Hindlimb muscle (tissue), 1 donor: Measurements from ENCODE around the gene LIN7B. TPM values are rescaled to one million over a fixed set of nuclear protein-coding genes. Genes with fewer than 3 reads are reported as not detected.

Source experiments
- DNase-seq: peaks from one replicate; pipeline ENCODE4 v3.0.0-alpha.2; 2013
- polyA plus RNA-seq: library from polyadenylated mRNA; unstranded; fragments of 120-200 nt; gene quantifications from one replicate; pipeline ENCODE4 v1.2.1, GENCODE V29; 2013; ENCODE audit not compliant: insufficient read length

LIN7B gene
- polyA plus RNA-seq, 1 donor = 13.4 TPM

DNA sequence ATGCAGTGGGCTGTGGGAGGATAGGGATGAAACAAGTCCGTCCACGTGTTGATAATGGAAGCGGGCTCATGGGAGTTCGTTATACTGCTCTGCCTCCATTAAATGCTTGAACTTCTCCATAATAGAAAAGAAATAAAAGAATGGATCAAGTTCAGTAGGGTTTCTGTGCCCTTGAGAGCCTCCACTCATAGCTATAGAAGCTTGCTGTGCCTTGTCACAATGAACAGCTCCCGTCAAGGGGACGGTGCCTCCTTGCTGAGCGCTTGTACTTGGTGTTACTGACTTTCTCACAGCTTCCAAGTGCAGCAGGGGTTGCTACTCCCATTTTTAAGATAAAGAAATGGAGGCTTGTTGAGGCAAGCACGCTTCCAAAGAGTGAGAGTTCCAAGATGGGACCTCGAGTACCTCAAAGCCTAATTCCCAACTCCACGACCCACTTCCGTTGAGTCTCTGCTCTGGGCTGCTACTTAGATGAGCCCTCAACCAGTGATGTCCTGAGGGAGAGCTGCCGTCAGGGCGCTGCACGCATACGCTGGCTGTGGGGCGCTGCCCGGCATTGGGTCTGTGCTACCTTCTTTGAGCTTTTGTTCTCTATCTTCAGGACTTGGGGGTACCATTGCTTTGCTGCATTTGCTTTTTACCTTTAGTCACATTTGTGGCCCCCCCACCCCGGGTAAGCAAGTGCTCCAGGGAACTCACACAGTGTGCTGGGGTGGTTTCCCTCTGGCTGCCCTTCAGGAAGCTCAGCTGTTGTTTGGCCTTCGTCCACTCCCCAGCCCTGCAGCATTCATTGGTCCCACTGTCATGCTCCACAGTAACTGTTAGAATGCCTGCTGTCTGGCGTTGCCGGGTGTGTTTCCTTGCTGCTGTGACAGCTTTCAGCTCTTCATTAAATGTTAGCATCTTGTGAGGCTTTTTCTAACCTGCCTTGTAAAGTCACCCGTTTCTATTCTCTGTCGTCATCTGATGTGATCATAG is 19.4 kb upstream of the LIN7B start:
- no peak for DNase-seq

DNA sequence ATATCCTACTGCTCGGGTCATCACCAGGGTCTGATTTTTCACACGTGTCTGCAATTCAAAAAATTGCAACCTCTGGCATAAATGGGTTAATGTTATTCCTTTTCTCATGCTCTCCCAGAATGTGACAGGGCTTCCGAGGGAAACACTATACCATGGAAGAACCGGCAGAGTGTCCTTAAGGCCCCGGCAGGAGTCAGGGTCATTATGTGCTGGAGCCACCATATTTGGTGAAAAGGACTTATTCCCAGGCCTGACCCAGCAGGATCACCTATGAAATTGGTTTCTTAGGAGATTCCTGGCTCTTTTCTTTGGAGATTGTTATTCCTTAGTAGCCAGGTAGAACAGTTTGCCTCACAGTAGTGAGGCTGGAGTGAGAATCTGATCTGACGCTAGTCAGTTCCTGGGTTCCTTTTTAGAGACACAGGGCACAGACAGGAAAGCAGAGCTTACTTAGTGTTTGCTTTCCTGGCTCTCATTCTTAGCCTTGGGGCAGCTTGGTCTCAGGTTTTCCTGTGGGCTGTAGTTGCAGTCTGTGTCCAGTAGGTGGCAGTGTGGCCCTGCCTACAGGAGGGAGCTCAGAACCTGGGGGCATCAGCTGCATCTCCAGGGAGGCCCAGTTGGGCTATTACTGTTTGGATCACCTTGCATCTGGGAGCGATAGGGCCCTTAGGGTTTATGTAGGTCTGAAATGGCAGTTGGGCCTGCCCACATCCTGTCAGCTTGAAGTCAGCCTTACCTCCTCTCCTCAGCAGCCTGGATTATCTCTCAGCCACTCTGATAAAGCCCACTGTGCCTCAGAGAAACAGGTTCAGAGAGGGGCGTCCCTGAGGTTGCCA is 16.5 kb upstream of the LIN7B start:
- DNase-seq = peak; percentile 69

DNA sequence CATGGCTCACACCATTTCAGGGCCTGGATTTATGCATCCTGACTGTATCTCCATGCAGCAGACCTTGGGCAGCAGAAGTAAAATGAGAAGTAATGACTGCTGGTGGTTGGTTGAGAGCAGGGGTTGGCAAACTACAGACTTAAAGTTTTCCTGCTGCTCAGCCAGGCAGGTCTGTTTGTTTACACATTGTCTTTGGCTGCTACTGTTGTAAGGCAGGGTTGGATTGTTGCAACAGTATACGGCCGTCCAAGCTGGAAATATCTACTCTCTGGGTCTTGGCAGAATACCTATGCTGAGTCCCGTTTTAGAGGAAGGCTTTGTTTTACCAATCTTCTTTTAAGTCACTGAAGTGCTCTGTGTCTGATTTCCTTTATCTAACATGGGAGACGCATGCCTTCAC is 15.4 kb upstream of the LIN7B start:
- DNase-seq = no peak

DNA sequence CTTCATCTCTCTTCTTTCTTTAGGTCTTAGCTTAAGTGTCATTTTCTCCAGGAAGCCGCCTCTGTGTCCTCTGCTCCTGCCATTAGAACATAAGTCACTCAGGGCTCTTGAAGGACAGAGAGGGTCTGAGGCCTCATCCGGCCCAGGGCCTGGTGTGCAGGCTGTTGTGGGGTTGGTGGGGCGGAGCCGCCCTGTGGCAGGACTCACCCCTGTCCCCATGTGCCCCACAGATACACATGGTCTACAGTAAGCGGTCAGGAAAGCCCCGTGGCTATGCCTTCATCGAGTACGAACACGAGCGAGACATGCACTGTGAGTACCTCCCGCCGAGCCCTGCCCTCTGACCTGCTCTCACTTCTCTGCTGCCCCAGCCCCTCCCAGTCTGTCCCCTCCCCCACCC is 13.0 kb upstream of the LIN7B start:
- DNase-seq = no peak

DNA sequence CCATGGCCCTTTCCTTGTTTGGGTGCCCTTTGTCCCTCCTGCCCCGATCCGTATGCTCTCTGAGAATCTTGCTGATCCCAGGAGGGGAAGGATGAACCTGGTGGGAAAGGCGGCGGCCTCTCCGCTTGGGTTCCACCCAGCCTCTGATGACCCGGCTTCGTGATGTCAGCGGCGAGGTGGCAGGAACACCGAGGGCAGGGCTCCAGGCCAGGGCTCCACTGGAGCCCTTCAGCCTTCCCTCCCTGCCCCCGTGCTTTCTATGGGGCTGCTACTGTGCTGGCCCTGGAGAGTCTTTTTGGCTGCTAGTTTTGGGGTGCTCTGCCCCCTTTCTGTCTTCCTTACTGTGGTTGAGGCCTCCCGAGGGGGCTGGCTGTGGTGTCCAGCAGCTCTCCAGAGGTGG is 11.9 kb upstream of the LIN7B start:
- DNase-seq = no peak

DNA sequence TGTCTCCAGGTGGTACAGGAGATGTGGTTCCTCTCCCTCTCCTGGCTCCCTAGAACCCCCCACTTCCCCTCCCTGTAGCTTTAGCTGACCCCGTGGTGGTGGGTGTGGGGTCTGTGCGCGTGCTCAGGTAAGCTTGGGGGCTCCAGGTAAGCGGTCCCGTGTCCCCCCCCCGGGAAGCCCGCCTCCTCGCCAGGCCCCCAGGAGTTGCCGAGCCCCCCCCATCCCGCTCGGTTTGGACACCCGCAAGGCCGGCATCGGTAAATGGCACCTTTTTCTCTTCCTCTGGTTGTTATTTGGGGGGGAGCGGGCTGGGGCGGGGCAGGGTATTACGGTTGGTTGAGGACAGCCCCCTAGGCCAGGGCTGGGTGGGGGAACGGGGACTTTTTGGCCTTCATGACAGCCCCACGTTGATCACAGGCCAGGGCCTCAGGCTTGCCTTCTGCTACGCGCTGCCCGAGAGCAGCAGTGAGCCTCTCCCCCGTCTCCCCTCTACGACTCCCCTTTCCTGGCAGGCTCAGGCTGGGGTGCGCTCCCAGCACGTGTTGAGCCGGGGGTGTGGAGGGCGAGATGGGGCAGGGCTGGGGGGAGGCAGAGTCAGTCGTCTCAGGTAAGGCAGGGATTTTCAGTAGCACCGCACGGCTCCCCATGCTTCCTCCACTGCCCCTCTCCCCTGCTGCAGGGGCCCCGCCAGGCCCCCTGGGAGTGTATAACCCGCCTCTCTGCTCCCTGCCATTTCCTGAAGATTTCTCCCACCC is 10.7 kb upstream of the LIN7B start:
- DNase-seq = no peak

DNA sequence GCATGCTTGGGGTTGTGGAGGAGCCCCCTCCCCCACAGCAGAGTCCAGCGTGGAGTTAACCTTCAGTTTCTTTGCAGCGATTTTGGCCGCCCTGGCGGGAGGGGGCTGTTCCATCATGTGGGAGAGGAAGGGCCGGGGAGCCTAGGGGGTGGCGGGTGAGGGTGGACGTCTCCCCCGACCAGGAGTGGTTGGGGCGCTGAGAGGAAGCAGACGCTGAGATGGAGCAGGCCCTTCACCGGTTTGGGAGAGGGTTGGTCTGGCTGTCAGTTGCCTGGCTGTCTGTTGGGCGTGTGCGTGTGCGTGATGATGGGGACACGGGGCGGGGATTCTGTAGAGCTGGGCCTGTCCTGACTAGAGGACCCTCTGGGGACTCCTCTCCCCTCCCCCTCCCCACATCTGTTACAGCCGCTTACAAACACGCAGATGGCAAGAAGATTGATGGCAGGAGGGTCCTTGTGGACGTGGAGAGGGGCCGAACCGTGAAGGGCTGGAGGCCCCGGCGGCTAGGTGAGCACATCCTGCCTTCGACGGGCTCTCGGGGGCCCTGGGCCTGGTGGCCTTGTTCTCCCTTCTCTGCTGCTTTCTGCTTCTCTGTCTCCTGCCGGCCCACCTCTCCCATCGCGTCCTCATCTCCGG is 9.8 kb upstream of the LIN7B start:
- peak; percentile 67 for DNase-seq

DNA sequence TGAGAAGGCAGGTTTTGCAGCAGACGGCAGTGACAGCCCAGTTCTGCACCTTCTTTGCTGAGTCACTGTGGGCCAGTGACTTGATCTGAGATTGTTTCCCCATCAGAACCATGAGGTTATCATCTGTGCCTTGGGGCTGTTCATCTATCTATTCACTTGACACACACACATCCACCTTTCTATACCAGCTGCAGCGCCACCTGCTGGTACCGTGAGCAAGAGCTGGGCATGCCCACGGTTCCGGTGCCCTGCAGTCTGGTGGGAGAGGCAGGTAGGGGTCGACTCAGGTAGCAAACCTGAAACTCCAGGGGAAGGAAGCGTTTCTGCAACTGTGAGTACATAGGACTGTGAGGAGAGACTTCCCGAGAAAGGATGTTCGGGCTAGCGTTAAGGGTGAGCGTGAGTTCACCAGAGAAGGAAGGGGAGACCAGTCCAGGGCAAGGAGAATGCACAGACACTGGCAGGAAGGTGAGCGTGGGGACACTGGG is 7.5 kb upstream of the LIN7B start:
- no peak for DNase-seq

DNA sequence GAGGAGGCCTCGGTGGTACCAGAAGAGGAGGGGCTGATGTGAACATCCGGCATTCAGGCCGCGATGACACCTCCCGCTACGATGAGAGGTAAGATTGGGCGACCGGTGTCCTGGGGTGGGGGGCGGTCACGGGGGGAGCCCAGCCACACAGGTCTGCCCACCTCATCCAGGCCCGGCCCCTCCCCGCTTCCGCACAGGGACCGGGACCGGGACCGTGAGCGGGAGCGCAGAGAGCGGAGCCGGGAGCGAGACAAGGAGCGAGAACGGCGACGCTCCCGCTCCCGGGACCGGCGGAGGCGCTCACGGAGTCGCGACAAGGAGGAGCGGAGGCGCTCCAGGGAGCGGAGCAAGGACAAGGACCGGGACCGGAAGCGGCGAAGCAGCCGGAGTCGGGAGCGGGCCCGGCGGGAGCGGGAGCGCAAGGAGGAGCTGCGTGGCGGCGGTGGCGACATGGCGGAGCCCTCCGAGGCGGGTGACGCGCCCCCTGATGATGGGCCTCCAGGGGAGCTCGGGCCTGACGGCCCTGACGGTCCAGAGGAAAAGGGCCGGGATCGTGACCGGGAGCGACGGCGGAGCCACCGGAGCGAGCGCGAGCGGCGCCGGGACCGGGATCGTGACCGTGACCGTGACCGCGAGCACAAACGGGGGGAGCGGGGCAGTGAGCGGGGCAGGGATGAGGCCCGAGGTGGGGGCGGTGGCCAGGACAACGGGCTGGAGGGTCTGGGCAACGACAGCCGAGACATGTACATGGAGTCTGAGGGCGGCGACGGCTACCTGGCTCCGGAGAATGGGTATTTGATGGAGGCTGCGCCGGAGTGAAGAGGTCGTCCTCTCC is 6.3 kb upstream of the LIN7B start:
- no peak for DNase-seq

DNA sequence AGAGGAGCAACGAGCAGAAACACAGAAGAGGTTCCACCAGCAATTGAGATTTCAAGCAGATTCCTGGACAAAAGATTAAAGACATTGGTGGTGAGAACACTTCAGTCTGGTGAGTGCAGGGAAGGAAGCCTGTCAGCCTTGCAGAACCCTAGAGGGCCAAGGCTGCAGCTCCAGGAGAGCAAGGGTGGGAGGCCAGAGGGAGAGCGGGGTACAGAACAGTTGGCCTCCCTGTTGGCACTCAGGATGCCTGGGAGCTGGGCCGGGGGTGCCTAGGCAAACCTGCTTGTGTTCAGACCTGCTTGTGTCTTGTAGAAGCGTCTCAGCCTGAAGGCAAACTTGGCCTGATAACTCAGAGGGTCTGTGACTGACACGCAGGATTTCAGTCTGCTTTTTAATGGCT is 5.1 kb upstream of the LIN7B start:
- DNase-seq = no peak

DNA sequence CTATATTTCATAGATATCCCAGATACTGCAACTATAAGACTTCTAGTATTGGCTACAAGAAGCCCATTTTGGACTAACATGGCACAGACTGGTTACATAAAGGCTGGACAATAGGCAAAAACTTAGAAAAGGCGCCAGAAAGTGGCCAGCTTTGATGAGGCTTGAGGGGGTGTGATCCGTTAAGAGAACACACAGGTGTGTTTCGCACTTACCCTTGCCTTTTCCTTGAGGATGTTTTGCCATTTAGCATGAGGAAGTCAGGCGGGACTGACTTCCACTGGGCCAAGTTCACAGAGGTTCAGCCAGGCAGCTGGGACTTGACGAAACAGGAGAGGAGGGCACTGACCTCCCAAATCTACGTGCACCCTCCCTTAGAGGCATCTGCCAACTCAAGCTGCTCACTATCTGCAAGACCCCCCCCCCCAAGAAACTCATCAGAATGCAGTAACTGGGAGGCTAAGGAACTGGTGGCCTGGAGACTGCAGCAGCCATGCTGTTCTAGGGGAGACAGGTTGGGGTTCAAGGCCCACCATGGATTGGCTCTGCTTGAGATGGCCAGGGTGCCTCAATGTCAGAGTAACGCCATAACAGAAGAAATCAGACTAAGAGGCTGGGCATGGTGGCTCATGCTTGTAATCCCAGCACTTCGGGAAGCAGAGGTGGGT is 4.5 kb upstream of the LIN7B start:
- DNase-seq = no peak

DNA sequence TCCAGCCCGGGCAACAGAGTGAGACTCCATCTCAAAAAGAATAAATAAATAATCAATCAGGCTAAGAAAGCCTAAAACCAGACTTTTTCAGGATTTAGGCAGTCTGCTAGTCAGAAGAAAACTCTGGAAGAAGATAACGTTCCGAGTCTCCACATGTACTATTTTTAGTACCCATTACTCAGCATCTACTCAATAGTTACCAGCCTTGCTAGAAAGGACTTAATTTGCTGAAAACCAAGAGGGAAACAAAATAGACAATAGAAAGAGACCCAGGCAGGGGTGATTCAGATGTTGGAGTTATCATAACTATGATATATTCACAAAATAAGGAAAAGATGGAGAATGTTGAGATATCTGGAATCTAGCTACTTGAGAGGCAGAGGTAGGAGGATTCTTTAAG is 3.6 kb upstream of the LIN7B start:
- DNase-seq = no peak

DNA sequence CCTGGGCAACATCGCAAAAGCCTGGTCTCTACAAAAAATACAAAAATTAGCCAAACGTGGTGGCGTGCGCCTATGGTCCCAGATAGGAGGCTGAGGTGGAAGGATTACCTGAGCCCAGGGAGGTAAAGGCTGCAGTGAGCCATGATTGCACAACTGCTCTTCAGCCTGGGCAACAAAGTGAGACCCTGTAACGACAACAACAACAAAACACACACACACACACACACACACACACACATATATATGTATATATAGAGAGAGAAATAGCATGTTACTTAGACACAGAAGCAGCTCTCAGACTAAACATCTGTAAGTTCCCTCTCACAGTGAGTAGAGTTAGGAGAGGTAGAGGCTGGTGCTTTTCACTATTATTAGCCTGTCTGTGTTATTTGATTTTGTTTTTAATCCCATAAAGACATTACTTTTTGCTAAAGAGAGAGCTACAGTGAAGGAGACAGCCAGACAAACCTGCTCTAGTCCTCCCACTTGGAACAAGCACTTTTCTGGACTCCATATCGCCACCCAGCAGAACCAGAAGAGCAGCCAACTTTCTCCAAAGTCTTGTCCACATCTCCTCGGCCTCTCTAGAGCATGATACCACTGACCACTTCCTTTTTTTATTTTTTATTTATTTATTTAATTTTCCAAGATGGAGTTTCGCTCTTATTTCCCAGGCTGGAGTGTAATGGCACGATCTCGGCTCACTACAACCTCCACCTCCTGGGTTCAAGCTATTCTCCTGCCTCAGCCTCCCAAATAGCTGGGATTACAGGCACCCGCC is 2.8 kb upstream of the LIN7B start:
- no peak for DNase-seq

DNA sequence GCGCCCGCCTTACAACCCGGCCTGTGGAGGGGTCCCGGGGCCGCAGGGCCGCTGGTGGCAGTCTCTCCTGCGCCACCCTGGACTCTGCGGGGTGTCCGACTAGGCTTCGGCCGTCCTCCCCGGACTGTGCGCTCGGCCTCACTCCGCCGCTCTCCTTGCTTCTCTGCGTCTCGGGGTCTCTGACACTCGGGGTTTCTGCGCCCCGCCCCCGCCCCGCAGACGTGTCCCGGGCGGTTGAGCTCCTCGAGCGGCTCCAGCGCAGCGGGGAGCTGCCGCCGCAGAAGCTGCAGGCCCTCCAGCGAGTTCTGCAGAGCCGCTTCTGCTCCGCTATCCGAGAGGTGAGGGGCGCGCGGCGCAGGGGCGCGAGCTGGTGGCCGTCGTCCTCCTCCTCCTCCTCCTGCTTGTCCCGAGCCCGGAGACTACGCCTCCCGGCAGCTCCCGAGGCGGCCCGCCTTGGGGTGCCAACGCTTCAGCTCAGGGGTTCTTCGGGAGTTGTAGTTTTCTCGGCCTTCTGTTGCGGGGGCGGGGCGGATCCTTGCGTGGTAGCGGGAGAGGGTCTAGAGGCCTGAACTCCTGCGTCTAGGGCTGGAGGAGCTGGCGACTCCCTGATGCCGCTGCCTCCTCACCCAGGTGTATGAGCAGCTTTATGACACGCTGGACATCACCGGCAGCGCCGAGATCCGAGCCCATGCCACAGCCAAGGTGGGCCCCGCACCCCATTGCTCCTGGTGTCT is 627 bp downstream of the LIN7B start:
- peak; percentile 53 for DNase-seq

DNA sequence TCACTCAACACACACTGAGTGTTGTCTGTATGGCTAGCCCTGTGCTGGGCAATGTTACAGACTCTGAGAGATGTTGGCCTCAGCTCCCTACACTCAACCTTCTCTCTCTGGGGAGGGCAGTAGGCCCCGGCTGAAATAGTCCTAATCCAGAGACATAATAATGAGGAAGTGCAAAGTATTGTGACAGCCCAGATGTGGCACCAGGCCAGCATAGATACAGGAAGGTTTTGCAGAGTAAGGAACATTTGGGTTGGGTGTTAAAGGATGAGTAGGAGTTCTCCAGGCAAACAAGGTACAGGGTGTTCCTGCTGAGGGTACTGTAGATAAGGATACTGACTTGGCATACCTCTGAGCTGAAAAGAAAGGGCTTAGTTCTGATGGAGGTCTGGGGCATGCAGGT is 2.4 kb downstream of the LIN7B start:
- no peak for DNase-seq

DNA sequence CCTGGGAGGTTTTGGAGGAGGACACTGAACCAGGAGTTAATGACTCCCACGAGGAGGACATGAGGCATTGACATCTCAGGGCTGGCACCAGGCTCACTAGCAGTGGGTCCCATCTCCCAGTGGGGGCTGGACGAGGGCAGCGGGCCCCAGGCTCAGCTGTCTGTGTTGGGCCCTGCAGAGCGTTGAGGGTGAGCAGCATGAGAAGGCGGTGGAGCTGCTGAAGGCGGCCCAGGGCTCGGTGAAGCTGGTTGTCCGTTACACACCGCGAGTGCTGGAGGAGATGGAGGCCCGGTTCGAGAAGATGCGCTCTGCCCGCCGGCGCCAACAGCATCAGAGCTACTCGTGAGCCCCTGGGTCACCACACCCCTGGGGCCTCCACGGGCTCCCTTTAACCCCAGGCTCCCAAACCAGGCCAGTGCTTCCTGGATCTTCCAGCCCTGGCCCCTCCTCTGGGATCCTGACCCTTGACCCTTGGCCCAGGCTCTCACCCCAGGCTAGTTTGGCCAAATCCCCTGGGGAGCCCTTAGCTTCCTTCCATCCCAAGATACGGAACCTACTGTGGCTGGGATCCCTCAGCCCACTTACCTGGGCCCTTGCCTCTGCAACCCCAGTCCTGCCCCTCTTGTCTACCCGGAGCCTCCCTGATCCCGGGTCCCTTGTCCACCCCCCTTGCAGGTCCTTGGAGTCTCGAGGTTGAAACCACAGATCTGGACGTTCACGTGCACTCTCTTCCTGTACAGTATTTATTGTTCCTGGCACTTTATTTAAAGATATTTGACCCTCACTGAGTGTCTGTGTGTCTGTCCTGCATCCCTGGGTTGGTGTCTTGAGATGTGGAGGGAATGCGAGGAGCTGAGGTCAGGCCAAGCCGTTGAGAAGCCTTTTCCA is 3.8 kb downstream of the LIN7B start:
- DNase-seq = no peak

DNA sequence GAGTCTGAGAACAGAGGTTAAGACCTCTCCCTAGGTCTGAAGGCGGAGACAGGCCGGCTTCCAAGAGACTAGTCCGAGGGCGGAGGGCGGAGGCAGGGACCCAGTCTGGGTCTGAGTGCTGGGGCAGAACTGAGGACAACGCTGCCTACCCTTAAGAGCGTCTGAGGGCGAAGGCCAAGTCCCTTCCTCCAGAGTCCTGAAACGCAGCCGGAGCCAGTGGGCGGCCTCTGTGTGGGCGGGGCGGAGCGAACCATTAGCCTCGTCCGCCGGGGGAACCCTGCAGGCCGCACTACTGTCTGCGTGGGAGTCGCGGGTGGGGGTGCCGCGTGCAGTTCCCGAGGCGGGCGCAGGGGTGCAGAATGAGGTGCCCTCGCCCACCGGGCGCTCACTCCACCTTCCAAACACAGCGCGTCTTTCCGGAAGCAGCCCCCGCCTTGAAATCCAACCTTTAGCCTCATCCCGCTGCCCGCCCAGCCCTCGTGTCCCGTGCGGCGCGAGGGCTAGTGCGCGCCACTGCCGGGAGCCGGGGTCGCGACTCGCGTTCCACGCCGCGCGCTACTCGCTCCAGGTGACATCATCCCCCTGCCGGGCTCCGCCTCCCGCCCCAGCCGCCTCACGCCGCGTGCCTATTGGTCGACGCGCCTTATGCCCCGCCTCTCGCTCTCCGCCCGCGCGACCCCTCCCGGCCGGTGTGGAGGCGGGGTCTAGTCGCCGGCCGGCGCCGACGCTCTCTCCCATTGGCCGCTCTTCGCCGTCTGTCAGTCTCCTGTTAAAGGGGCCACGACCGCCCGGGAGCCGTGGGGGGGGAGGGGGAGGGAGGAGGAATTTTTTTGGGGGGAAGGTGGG is 4.6 kb downstream of the LIN7B start, which contains the start of gene C19orf73:
C19orf73 (minus strand) TSS at position 579 of the 846 bp plus-strand sequence; CDS start at position 458, 121 bp downstream.
- peak; percentile 95 for DNase-seq
